SK-N-SH (cell line): Measurements from ENCODE around the gene FAM168A. TPM values are rescaled to one million over a fixed set of nuclear protein-coding genes. Genes with fewer than 3 reads are reported as not detected.

Experiments
- CTCF ChIA-PET: fragments of 300-600, 350-600 bp; formaldehyde crosslinking; extraction: SDS; loops from one replicate; lab custom pipeline; 2021; lab: Yijun Ruan, JAX
- POLR2A ChIA-PET: fragments of 350-600 bp; sonication (Branson Sonifier 250); formaldehyde crosslinking; extraction: SDS; loops from one replicate; lab custom pipeline; 2020; ENCODE audit warnings: antibody characterized with exemption, inconsistent platforms; lab: Yijun Ruan, JAX
- DNase-seq: peaks from one replicate; pipeline ENCODE4 v3.0.0; 2012
- H2AFZ ChIP-seq: fragments of 200-600 bp; sonication (generic); 2 replicates; pipeline ENCODE4 v1.8.1; 2016; ENCODE audit warnings: antibody characterized with exemption, mild to moderate bottlenecking, low read depth
- H3F3A ChIP-seq: fragments of 200-600 bp; sonication (generic); replicated peaks from 2 replicates; pipeline ENCODE3; 2016; ENCODE audit warnings: antibody characterized with exemption, mild to moderate bottlenecking; ENCODE audit not compliant: insufficient read depth
- H3K27ac ChIP-seq, 2 experiments: fragments of 200-500 bp in 1 of 2; fragments of 200-600 bp in 1 of 2; sonication (Bioruptor generic) in 1 of 2; sonication (generic), shearing (Covaris generic) in 1 of 2; 2 replicates each; pipeline versions ENCODE4 v1.5.1 to v1.6.1; 2014 to 2016; ENCODE audit warnings: low read depth in 2 of 2, inconsistent platforms in 1 of 2, low read length in 1 of 2, mild to moderate bottlenecking in 1 of 2, mixed read lengths in 1 of 2
- H3K27me3 ChIP-seq: fragments of 200-600 bp; sonication (generic), shearing (Covaris generic); 2 replicates; pipeline ENCODE4 v1.6.1; 2016; ENCODE audit warnings: mixed run types; ENCODE audit not compliant: insufficient read depth
- H3K36me3 ChIP-seq, 2 experiments: fragments of 200-500 bp in 1 of 2; fragments of 200-600 bp in 1 of 2; sonication (Bioruptor generic) in 1 of 2; sonication (generic) in 1 of 2; replicated peaks in 1 of 2; 2 replicates each; pipeline versions ENCODE3 to v1.5.1; 2014 to 2016; ENCODE audit warnings: low read length in 1 of 2, mild to moderate bottlenecking in 1 of 2; ENCODE audit not compliant: insufficient read depth in 2 of 2, control insufficient read depth in 1 of 2
- H3K4me1 ChIP-seq, 2 experiments: fragments of 200-500 bp in 1 of 2; fragments of 200-600 bp in 1 of 2; sonication (Bioruptor generic) in 1 of 2; sonication (generic), shearing (Covaris generic) in 1 of 2; 2 replicates each; pipeline versions ENCODE4 v1.5.1 to v1.6.1; 2014 to 2016; ENCODE audit warnings: low read depth in 1 of 2, low read length in 1 of 2, mixed run types in 1 of 2; ENCODE audit not compliant: insufficient read depth in 2 of 2, control insufficient read depth in 1 of 2
- H3K4me2 ChIP-seq: fragments of 200-600 bp; sonication (generic), shearing (Covaris generic); 2 replicates; pipeline ENCODE4 v1.6.1; 2017; ENCODE audit warnings: mixed run types
- H3K4me3 ChIP-seq, 2 experiments: fragments of 200-500 bp in 1 of 2; fragments of 200-600 bp in 1 of 2; sonication (Bioruptor generic) in 1 of 2; sonication (generic), shearing (Covaris generic) in 1 of 2; 2 replicates each; pipeline versions ENCODE4 v1.5.1 to v1.8.1; 2014 to 2016; ENCODE audit warnings: low read depth in 2 of 2, inconsistent platforms in 1 of 2, low read length in 1 of 2, mild to moderate bottlenecking in 1 of 2, mixed read lengths in 1 of 2, moderate library complexity in 1 of 2
- H3K79me2 ChIP-seq: fragments of 200-600 bp; sonication (generic); 2 replicates; pipeline ENCODE4 v1.8.1; 2017; ENCODE audit warnings: mild to moderate bottlenecking; ENCODE audit not compliant: insufficient read depth
- H3K9ac ChIP-seq: fragments of 200-600 bp; sonication (generic); 2 replicates; pipeline ENCODE4 v1.6.1; 2017; ENCODE audit warnings: mixed run types
- H3K9me2 ChIP-seq: fragments of 200-600 bp; sonication (generic); 2 replicates; pipeline ENCODE4 v1.6.1; 2017; ENCODE audit warnings: mixed run types
- H3K9me3 ChIP-seq: fragments of 200-600 bp; sonication (generic); 2 replicates; pipeline ENCODE4 v1.6.1; 2017; ENCODE audit warnings: mixed run types, mild to moderate bottlenecking, moderate library complexity
- H4K20me1 ChIP-seq: fragments of 200-600 bp; sonication (generic); 2 replicates; pipeline ENCODE4 v1.6.1; 2017; ENCODE audit warnings: mild to moderate bottlenecking, mixed run types; ENCODE audit not compliant: insufficient read depth
- CHD2 ChIP-seq: fragments of 150-350 bp; IDR thresholded peaks from 2 replicates; pipeline ENCODE4 v1.6.1; 2018; ENCODE audit warnings: low read length; ENCODE audit not compliant: partially characterized antibody
- ELF1 ChIP-seq: IDR thresholded peaks from 2 replicates; pipeline ENCODE4 v1.4.0; 2012
- FOXJ3 ChIP-seq: sonication (generic); formaldehyde crosslinking; IDR thresholded peaks from 2 replicates; pipeline ENCODE4 v1.5.1; 2020; ENCODE audit warnings: mild to moderate bottlenecking, missing genetic modification reagents
- GABPA ChIP-seq: IDR thresholded peaks from 2 replicates; pipeline ENCODE4 v1.4.0; 2012; ENCODE audit warnings: low read depth, mild to moderate bottlenecking
- IRF3 ChIP-seq: fragments of 150-350 bp; IDR thresholded peaks from 2 replicates; pipeline ENCODE4 v1.6.1; 2016; ENCODE audit warnings: mild to moderate bottlenecking, low read depth, low read length
- MEF2A ChIP-seq: IDR thresholded peaks from 2 replicates; pipeline ENCODE4 v1.4.0; 2012; ENCODE audit warnings: low read depth, borderline replicate concordance
- MXI1 ChIP-seq: IDR thresholded peaks from 2 replicates; pipeline ENCODE4 v1.6.1; 2012; ENCODE audit warnings: mild to moderate bottlenecking, low read depth, low read length, improper control_type of control experiment
- NRF1 ChIP-seq: IDR thresholded peaks from 2 replicates; pipeline ENCODE4 v1.6.1; 2012; ENCODE audit warnings: low read depth, mild to moderate bottlenecking, low read length
- POLR2AphosphoS5 ChIP-seq: IDR thresholded peaks from 2 replicates; pipeline ENCODE4 v1.6.1; 2012; ENCODE audit warnings: low read depth, low read length
- RAD21 ChIP-seq: IDR thresholded peaks from 2 replicates; pipeline ENCODE4 v1.6.1; 2012; ENCODE audit warnings: mild to moderate bottlenecking, low read length
- REST ChIP-seq: IDR thresholded peaks from 2 replicates; pipeline ENCODE4 v1.6.1; 2012; ENCODE audit warnings: mild to moderate bottlenecking, low read depth, low read length, moderate library complexity
- RFX5 ChIP-seq: IDR thresholded peaks from 2 replicates; pipeline ENCODE4 v1.6.1; 2012; ENCODE audit warnings: mild to moderate bottlenecking, improper control_type of control experiment, low read length
- RXRA ChIP-seq: IDR thresholded peaks from 2 replicates; pipeline ENCODE4 v1.4.0; 2012; ENCODE audit warnings: low read depth, mild to moderate bottlenecking, borderline replicate concordance
- SIN3A ChIP-seq: IDR thresholded peaks from 2 replicates; pipeline ENCODE4 v1.6.1; 2012; ENCODE audit warnings: low read depth, mild to moderate bottlenecking, low read length, moderate library complexity, borderline replicate concordance
- TAF1 ChIP-seq: IDR thresholded peaks from 2 replicates; pipeline ENCODE4 v1.6.1; 2012; ENCODE audit warnings: low read depth, mild to moderate bottlenecking, low read length, moderate library complexity, borderline replicate concordance
- TCF12 ChIP-seq: IDR thresholded peaks from 2 replicates; pipeline ENCODE4 v1.4.0; 2012
- YY1 ChIP-seq: IDR thresholded peaks from 2 replicates; pipeline ENCODE4 v1.4.0; 2012; ENCODE audit warnings: low read depth, mild to moderate bottlenecking
- ZBTB33 ChIP-seq: IDR thresholded peaks from 2 replicates; pipeline ENCODE4 v1.4.0; 2012; ENCODE audit warnings: low read depth, borderline replicate concordance
- WGBS: methylation state at CpG from one replicate; pipeline ENCODE4 v1.1.6; 2017; ENCODE audit warnings: low lambda C conversion rate; 5-methylcytosine and 5-hydroxymethylcytosine counted together
- polyA plus RNA-seq, 3 experiments: library from polyadenylated mRNA; depleted of rRNA; stranded (reverse); fragments of >200 nt; gene quantifications; 2 replicates each; pipeline ENCODE4 v1.2.3, GENCODE V29; 2012
- TF ChIP-seq, protein P1 (sequence below): fragments of 200-600 bp; sonication (generic); IDR thresholded peaks from 2 replicates; pipeline ENCODE4 v1.6.1; 2017; ENCODE audit warnings: antibody characterized with exemption, mild to moderate bottlenecking, moderate library complexity
- TF ChIP-seq, protein P2 (sequence below): IDR thresholded peaks from 2 replicates; pipeline ENCODE4 v1.4.0; 2012; ENCODE audit warnings: low read depth

FAM168A gene
- polyA plus RNA-seq (2012; rRNA removed), result 17.8 and 18.2 TPM in 2 replicates
- polyA plus RNA-seq (2012; cell fraction: cytosol; rRNA removed), result 9.7 and 12.9 TPM in 2 replicates
- 25.9 and 33.5 TPM in 2 replicates for polyA plus RNA-seq (2012; cell fraction: nucleus; rRNA removed)

DNA sequence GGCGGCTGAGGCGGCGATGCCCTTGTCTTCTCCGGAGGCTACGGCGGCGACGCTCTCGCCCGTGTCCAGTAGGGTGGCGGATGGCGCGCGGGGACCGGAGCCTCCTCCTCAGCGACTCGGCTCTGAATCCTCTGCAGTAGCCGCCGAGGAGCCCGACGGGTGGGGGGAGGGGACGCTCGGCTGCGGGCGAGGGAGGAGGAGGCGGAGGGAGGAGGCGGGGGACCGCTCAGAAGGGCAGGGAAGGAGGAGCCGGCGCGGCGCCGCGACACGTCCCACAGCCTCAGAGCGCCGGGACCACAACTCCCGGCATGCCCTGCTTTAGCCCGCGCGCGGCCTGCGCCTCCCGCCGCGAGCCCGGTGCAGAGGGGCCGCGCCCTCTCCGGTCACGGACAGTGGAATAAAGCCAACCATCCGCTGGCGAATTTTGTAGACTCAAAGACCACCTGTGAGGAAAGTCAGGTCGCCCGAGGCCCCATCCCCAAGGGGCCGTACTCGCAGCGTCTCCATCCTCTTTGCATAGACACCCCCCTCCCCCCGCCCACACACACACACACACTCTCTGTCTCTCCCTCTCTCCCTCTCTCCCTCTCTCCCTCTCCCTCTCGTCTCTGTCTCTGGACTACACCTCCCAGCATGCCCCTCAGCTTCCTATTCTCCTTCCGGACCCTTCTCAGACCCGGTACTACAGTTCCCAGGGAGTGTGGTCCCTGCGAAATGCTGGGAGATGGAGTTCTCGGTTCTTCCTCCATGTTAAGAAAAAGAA, at the start of gene FAM168A:
TSS of gene FAM168A (minus strand) at position 157 of the 763 bp plus-strand sequence. CDS start 129,638 bp downstream, outside the sequence.
- H3K27me3 ChIP-seq, result no peaks in the 10 kb centered on the region
- no peaks in the 10 kb centered on the region for H3K9me3 ChIP-seq
- H3K27ac ChIP-seq, result peak within 1 kb of the TSS; percentile 70 to 92
- no peaks in the 10 kb centered on the region for H3K36me3 ChIP-seq
- peak; percentile 96 for DNase-seq
- H2AFZ ChIP-seq, result peak within 1 kb of the TSS; percentile 93
- POLR2A ChIA-PET, result interaction anchor here (0.6 to 1.3 kb wide), 11 partner anchors 28 to 975 kb away, joined by 3 to 6 read pairs (median 3); no protein-coding TSS in a partner anchor
- H3F3A ChIP-seq, result peaks cover 4% of the 10 kb centered on the region
- peaks cover 9 to 12% of the 10 kb centered on the region in 2 experiments; a peak in 3 of 4 replicates for H3K4me1 ChIP-seq
- H3K9me2 ChIP-seq, result no peaks in the 10 kb centered on the region
- H3K9ac ChIP-seq, result peak within 1 kb of the TSS; percentile 74
- peaks cover 47% of the 10 kb centered on the region for H3K79me2 ChIP-seq
- CTCF ChIA-PET, result interaction anchor here (1.0 to 3.4 kb wide), 12 partner anchors 12 to 291 kb away, joined by 3 to 19 read pairs (median 4); no protein-coding TSS in a partner anchor
- TF ChIP-seq ELF1 (peak; percentile 95), TCF12 (peak; percentile 18; the same call in 1 of the 2 replicates), CHD2 (peak; percentile 93), RAD21 (no peak; the same call in 1 of the 2 replicates), ZBTB33 (peak; percentile 53; the same call in 1 of the 2 replicates), TAF1 (peak; percentile 86), SIN3A (peak; percentile 81; the same call in 1 of the 2 replicates), RFX5 (no peak), POLR2AphosphoS5 (peak; percentile 92), NRF1 (peak; percentile 42; the same call in 1 of the 2 replicates), MXI1 (no peak; the same call in 1 of the 2 replicates), GABPA (peak; percentile 89), REST (0 out of 2 replicates have a peak, but pooled peaks have one; percentile 8), IRF3 (no peak), YY1 (peak; percentile 87), MEF2A (no peak), FOXJ3 (CRISPR knock-in tag) (no peak; the same call in none of the 2 replicates), RXRA (no peak)
- TF ChIP-seq, protein P1, sequence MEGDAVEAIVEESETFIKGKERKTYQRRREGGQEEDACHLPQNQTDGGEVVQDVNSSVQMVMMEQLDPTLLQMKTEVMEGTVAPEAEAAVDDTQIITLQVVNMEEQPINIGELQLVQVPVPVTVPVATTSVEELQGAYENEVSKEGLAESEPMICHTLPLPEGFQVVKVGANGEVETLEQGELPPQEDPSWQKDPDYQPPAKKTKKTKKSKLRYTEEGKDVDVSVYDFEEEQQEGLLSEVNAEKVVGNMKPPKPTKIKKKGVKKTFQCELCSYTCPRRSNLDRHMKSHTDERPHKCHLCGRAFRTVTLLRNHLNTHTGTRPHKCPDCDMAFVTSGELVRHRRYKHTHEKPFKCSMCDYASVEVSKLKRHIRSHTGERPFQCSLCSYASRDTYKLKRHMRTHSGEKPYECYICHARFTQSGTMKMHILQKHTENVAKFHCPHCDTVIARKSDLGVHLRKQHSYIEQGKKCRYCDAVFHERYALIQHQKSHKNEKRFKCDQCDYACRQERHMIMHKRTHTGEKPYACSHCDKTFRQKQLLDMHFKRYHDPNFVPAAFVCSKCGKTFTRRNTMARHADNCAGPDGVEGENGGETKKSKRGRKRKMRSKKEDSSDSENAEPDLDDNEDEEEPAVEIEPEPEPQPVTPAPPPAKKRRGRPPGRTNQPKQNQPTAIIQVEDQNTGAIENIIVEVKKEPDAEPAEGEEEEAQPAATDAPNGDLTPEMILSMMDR, result 0 out of 2 replicates have a peak, but pooled peaks have one; percentile 27
- TF ChIP-seq, protein P2, sequence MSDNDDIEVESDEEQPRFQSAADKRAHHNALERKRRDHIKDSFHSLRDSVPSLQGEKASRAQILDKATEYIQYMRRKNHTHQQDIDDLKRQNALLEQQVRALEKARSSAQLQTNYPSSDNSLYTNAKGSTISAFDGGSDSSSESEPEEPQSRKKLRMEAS, result peak; percentile 72
- no peaks in the 10 kb centered on the region for H4K20me1 ChIP-seq
- peak within 1 kb of the TSS; percentile 87 for H3K4me2 ChIP-seq
- peak within 1 kb of the TSS; percentile 71 to 76 for H3K4me3 ChIP-seq
- under 1% methylated on average over 30 of the region's 64 CpGs for WGBS
